Measurements from ENCODE around the gene CCL27.

The CCL27 gene

DNA sequence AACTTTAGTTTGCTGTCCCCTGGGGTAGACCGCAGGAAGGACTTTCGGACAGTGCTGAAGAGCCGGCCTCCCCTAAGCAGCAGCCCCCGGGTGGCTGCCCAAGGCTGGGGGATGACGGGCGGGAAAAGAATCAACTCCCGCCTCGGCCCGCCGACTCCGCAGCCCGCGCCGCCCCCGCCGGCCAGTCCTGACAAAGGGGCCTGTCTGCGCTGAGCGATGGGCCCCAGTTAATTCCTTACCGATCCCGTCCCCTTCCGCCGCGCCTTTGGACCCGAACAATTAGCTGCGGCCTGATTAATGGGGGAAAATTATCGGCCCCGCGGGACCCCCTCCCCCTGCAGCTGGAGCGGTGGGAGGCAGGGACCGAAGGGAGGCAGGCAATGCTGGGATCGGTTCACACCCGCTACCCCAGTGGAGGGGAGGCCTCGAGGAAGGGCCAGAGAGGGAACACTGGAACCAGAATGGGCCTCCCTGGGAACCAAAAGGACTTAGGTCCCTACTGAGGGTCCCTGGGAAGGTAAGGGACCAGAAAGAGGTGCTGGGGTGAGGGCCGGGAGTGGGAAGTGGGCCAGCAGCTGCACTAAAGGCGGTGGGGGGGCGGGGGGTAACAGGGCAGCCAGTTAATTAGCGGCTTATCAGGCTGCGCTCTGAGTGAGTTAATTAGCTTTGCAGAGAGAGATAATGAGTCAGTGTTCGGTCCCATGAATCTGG is 37.8 kb downstream of the CCL27 start:
- Histone ChIP-seq H3K79me2 (ENCODE audit: low read length) (no peaks in the 10 kb centered on the region), H2AFZ (ENCODE audit: low read depth, low read length) (no peak overlapping the region), H3K4me3 (ENCODE audit: low read length) (no peak overlapping the region), H3K9me3 (ENCODE audit: insufficient read depth, low read length) (no peaks in the 10 kb centered on the region), H3K9ac (ENCODE audit: low read length) (no peak overlapping the region), H3K4me2 (ENCODE audit: low read length) (no peak overlapping the region), H3K27ac (ENCODE audit: low read length) (no peak overlapping the region), H3K4me1 (ENCODE audit: low read length) (peaks cover 16% of the 10 kb centered on the region), H4K20me1 (ENCODE audit: insufficient read depth, low read length) (no peaks in the 10 kb centered on the region), H3K27me3 (ENCODE audit: low read depth, low read length) (peaks cover 39% of the 10 kb centered on the region), H3K36me3 (replicated peaks; ENCODE audit: low read depth, low read length) (no peaks in the 10 kb centered on the region)
- no peak for TF ChIP-seq CTCF (IDR thresholded peaks at IDR 0.05; ENCODE audit: low read depth, low read length)
- TF ChIP-seq EZH2phosphoT487 (IDR thresholded peaks at IDR 0.05; ENCODE audit: low read depth) = no peak

DNA sequence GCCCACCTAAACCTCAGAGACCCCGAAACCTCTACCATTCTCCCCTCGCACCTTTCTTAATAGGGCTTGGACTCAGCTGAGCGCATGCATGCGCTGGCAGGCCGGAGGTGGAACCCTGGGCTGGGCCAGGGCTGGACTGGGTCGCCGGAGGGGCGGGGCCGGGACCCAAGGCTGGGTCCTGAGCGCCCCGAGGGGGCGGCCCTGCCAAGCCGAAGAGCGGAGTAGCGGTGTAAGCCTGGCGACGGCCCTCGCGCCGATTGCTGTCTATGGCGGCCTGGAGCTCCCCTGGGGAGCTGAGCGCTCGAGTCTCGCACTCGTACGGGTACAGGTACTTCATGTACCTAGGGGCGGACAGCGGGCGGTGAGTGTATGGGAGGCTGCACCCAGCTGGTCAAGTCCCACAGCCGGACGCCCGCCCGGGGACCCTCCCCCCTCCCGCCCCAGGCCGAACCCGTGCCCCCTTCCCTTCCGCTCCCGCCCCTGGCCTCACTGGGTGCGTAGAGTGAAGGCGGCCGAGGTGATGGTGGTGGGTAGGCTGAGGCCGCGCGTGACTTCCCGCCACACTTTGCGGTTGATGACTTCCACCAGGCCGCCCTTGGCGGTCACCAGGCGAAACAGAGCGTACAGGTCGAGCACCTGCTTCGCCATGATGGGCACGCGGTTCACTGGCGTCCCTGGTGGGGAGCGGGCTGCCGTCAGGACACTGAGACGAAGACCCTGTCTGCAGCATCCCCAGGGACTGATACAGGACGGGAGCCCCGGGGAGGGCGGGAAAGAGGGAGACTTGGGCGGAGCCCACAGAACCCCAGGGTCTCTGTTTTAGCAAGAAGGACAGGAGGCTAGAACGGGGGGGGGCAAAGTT is 38.9 kb downstream of the CCL27 start:
- Histone ChIP-seq H4K20me1 (ENCODE audit: insufficient read depth, low read length) (no peaks in the 10 kb centered on the region), H3K27me3 (ENCODE audit: low read depth, low read length) (peaks cover 31% of the 10 kb centered on the region), H3K9me3 (ENCODE audit: insufficient read depth, low read length) (no peaks in the 10 kb centered on the region), H3K4me1 (ENCODE audit: low read length) (peaks cover 17% of the 10 kb centered on the region), H3K27ac (ENCODE audit: low read length) (no peak overlapping the region), H3K4me3 (ENCODE audit: low read length) (no peak overlapping the region), H3K79me2 (ENCODE audit: low read length) (no peaks in the 10 kb centered on the region), H3K4me2 (ENCODE audit: low read length) (no peak overlapping the region), H3K9ac (ENCODE audit: low read length) (no peak overlapping the region), H3K36me3 (replicated peaks; ENCODE audit: low read depth, low read length) (no peaks in the 10 kb centered on the region), H2AFZ (ENCODE audit: low read depth, low read length) (no peak overlapping the region)
- TF ChIP-seq EZH2phosphoT487 (IDR thresholded peaks at IDR 0.05; ENCODE audit: low read depth) (no peak), CTCF (IDR thresholded peaks at IDR 0.05; ENCODE audit: low read depth, low read length) (no peak)

DNA sequence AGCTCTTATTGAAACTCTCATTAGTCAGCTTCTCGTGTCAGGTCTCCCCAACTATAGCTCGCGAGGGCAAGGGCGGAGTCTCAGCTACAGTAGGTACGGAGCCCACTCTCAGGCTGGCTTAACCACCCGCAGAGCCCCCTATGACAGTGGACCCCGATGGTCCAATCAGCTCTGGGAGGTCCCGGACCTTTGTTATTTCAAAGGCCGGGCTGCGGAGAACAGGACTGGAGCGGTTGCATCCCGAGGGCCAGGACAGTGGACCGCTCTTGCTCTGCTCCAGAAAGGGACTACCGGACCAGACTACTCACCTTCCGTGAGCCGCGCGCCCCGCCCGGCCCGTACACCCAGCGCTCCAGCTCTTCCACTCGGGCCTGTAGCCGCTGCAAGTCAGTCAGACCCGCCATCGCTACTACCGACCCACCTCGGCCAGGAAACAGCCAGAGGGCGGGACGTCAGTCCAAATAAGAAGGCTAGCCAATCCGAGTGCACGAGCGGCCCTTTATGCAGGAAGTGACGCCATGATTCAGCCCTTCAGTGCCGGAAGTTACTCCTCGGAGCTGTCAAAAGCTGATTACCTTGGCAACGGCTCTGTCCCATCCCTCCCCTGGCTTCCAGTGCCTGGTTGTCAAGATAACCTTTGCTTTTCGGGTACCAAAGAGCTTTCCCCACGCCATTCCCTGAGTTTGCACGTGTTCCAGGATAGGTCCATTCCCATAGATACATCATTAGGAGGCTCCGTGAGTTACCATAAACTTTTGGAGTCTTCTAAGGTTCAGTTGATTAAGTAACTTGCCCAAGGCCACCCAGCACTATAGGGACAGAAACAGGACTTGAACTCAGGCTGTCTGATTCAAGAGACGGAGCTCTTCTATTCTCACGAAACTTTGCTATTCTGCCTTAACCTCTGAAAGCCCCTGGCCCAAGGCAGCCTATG is 42.1 kb downstream of the CCL27 start, which contains the start of gene DCTN3:
DCTN3 (minus strand) TSS at position 435 of the 934 bp plus-strand sequence; CDS start at position 404, 31 bp downstream.
- no peak for TF ChIP-seq CTCF (IDR thresholded peaks at IDR 0.05; ENCODE audit: low read depth, low read length)
- TF ChIP-seq EZH2phosphoT487 (IDR thresholded peaks at IDR 0.05; ENCODE audit: low read depth) = no peak
- H2AFZ ChIP-seq (ENCODE audit: low read depth, low read length) = peak within 1 kb of the TSS; percentile 97
- H3K79me2 ChIP-seq (ENCODE audit: low read length) = no peaks in the 10 kb centered on the region
- H3K27ac ChIP-seq (ENCODE audit: low read length) = no peak within 1 kb of the TSS
- peak within 1 kb of the TSS; percentile 94 for H3K4me3 ChIP-seq (ENCODE audit: low read length)
- peak within 1 kb of the TSS; percentile 69 for H3K9ac ChIP-seq (ENCODE audit: low read length)
- H4K20me1 ChIP-seq (ENCODE audit: insufficient read depth, low read length) = no peaks in the 10 kb centered on the region
- no peaks in the 10 kb centered on the region for H3K27me3 ChIP-seq (ENCODE audit: low read depth, low read length)
- H3K4me2 ChIP-seq (ENCODE audit: low read length) = peak within 1 kb of the TSS; percentile 96
- H3K36me3 ChIP-seq (replicated peaks; ENCODE audit: low read depth, low read length) = no peaks in the 10 kb centered on the region
- no peaks in the 10 kb centered on the region for H3K9me3 ChIP-seq (ENCODE audit: insufficient read depth, low read length)
- peaks cover 12% of the 10 kb centered on the region for H3K4me1 ChIP-seq (ENCODE audit: low read length)

All from OCI-LY3 (cell line).